Astrocyte (in vitro differentiated cells and primary cell): ENCODE data around the gene EXOSC5. TPM values are rescaled to one million over a fixed set of nuclear protein-coding genes. Genes with fewer than 3 reads are reported as not detected.

Source experiments
- DNase-seq: peaks from one replicate; pipeline ENCODE4 v3.0.0-alpha.2; 2010; ENCODE audit warnings: low read depth
- FAIRE-seq: peaks from 2 replicates; lab custom pipeline; 2011; peaks lifted over from hg19 to GRCh38; lab: Jason Lieb, UNC
- H2AFZ ChIP-seq: 2 replicates; pipeline ENCODE4 v1.6.0; 2012; ENCODE audit warnings: low read depth, low read length, inconsistent platforms
- H3K27ac ChIP-seq: 2 replicates; pipeline ENCODE4 v1.5.1; 2011; ENCODE audit warnings: low read depth, low read length, inconsistent platforms
- H3K27me3 ChIP-seq: 2 replicates; pipeline ENCODE4 v1.6.0; 2011; ENCODE audit warnings: low read length, inconsistent platforms; ENCODE audit not compliant: insufficient read depth
- H3K36me3 ChIP-seq: 2 replicates; pipeline ENCODE4 v1.5.1; 2011; ENCODE audit warnings: low read length, inconsistent platforms; ENCODE audit not compliant: insufficient read depth
- H3K4me1 ChIP-seq: 2 replicates; pipeline ENCODE4 v1.5.1; 2011; ENCODE audit warnings: low read length, inconsistent platforms; ENCODE audit not compliant: insufficient read depth
- H3K4me2 ChIP-seq: 2 replicates; pipeline ENCODE4 v1.6.0; 2012; ENCODE audit warnings: low read length, inconsistent platforms
- H3K4me3 ChIP-seq: 2 replicates; pipeline ENCODE4 v1.5.1; 2011; ENCODE audit warnings: low read depth, mild to moderate bottlenecking, low read length, inconsistent platforms; ENCODE audit not compliant: insufficient read depth
- H3K79me2 ChIP-seq: 2 replicates; pipeline ENCODE4 v1.6.0; 2012; ENCODE audit warnings: mild to moderate bottlenecking, low read length, inconsistent platforms; ENCODE audit not compliant: insufficient read depth
- H3K9ac ChIP-seq: 2 replicates; pipeline ENCODE4 v1.6.0; 2012; ENCODE audit warnings: mild to moderate bottlenecking, low read length, inconsistent platforms
- H3K9me3 ChIP-seq: 2 replicates; pipeline ENCODE4 v1.5.1; 2012; ENCODE audit warnings: low read depth, mild to moderate bottlenecking, low read length, inconsistent platforms; ENCODE audit not compliant: insufficient read depth
- H4K20me1 ChIP-seq: 2 replicates; pipeline ENCODE4 v1.6.0; 2012; ENCODE audit warnings: low read length, inconsistent platforms; ENCODE audit not compliant: insufficient read depth
- H3K27ac Mint-ChIP-seq: one replicate; pipeline ENCODE4 v1.8.0; 2021; ENCODE audit warnings: mild to moderate bottlenecking, mixed read lengths; ENCODE audit not compliant: unreplicated experiment
- H3K27me3 Mint-ChIP-seq: one replicate; pipeline ENCODE4 v1.8.0; 2021; ENCODE audit warnings: low read depth, mixed read lengths; ENCODE audit not compliant: unreplicated experiment
- H3K36me3 Mint-ChIP-seq: one replicate; pipeline ENCODE4 v1.8.0; 2021; ENCODE audit warnings: low read depth, mixed read lengths; ENCODE audit not compliant: unreplicated experiment
- H3K4me1 Mint-ChIP-seq: one replicate; pipeline ENCODE4 v1.8.0; 2021; ENCODE audit warnings: low read depth, mixed read lengths; ENCODE audit not compliant: unreplicated experiment
- H3K4me3 Mint-ChIP-seq: one replicate; pipeline ENCODE4 v1.8.0; 2021; ENCODE audit warnings: mild to moderate bottlenecking, moderate library complexity, mixed read lengths; ENCODE audit not compliant: unreplicated experiment
- H3K9me3 Mint-ChIP-seq: one replicate; pipeline ENCODE4 v1.8.0; 2021; ENCODE audit warnings: mild to moderate bottlenecking, mixed read lengths; ENCODE audit not compliant: unreplicated experiment
- EZH2 ChIP-seq: IDR thresholded peaks from 2 replicates; pipeline ENCODE4 v1.6.1; 2012; ENCODE audit warnings: mild to moderate bottlenecking, low read length, inconsistent platforms; ENCODE audit not compliant: insufficient read depth
- total RNA-seq: library from RNA; stranded (reverse); gene quantifications from 2 replicates; pipeline ENCODE4 v1.2.1, GENCODE V29; 2021
- TF ChIP-seq, protein P1 (sequence below): IDR thresholded peaks from 2 replicates; pipeline ENCODE4 v1.5.1; 2011; ENCODE audit warnings: low read depth, mild to moderate bottlenecking, inconsistent platforms, low read length, moderate library complexity; ENCODE audit not compliant: insufficient read depth

Gene EXOSC5
- total RNA-seq, 1 donor from 2014 or later, result 18.3 TPM

- no peak for DNase-seq
- H3K36me3 ChIP-seq, result peaks cover 4% of the 10 kb centered on the region
- H3K4me2 ChIP-seq, result no peak overlapping the region
- H3K27ac ChIP-seq, result no peak overlapping the region
- H3K9ac ChIP-seq, result no peak overlapping the region
- peaks cover 24% of the 10 kb centered on the region for H3K36me3 Mint-ChIP-seq
- H4K20me1 ChIP-seq, result no peaks in the 10 kb centered on the region
- peaks cover 2% of the 10 kb centered on the region for H3K4me1 Mint-ChIP-seq
- no peaks in the 10 kb centered on the region for H3K9me3 Mint-ChIP-seq
- no peaks in the 10 kb centered on the region for H3K27me3 Mint-ChIP-seq
- H2AFZ ChIP-seq, result no peak overlapping the region
- H3K4me1 ChIP-seq, result peaks cover 2% of the 10 kb centered on the region
- H3K79me2 ChIP-seq, result no peaks in the 10 kb centered on the region
- no peak overlapping the region for H3K4me3 ChIP-seq
- H3K4me3 Mint-ChIP-seq, result no peak overlapping the region
- H3K9me3 ChIP-seq, result no peaks in the 10 kb centered on the region
- H3K27me3 ChIP-seq, result no peaks in the 10 kb centered on the region
- no peak for TF ChIP-seq EZH2
- TF ChIP-seq, protein P1, sequence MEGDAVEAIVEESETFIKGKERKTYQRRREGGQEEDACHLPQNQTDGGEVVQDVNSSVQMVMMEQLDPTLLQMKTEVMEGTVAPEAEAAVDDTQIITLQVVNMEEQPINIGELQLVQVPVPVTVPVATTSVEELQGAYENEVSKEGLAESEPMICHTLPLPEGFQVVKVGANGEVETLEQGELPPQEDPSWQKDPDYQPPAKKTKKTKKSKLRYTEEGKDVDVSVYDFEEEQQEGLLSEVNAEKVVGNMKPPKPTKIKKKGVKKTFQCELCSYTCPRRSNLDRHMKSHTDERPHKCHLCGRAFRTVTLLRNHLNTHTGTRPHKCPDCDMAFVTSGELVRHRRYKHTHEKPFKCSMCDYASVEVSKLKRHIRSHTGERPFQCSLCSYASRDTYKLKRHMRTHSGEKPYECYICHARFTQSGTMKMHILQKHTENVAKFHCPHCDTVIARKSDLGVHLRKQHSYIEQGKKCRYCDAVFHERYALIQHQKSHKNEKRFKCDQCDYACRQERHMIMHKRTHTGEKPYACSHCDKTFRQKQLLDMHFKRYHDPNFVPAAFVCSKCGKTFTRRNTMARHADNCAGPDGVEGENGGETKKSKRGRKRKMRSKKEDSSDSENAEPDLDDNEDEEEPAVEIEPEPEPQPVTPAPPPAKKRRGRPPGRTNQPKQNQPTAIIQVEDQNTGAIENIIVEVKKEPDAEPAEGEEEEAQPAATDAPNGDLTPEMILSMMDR, result no peak
- no peak for FAIRE-seq
- no peak overlapping the region for H3K27ac Mint-ChIP-seq
These were observed 24.8 kb upstream of the EXOSC5 start for GRCh38 chr19:41421973-41422372.

- H3K4me1 ChIP-seq, result no peaks in the 10 kb centered on the region
- H4K20me1 ChIP-seq, result no peaks in the 10 kb centered on the region
- no peak overlapping the region for H3K9ac ChIP-seq
- FAIRE-seq (no peak), DNase-seq (no peak)
- peaks cover 4% of the 10 kb centered on the region for H3K36me3 ChIP-seq
- H3K9me3 Mint-ChIP-seq, result no peaks in the 10 kb centered on the region
- no peaks in the 10 kb centered on the region for H3K4me1 Mint-ChIP-seq
- peaks cover 23% of the 10 kb centered on the region for H3K36me3 Mint-ChIP-seq
- H3K4me2 ChIP-seq, result no peak overlapping the region
- H3K4me3 ChIP-seq, result no peak overlapping the region
- no peak overlapping the region for H3K27ac Mint-ChIP-seq
- H2AFZ ChIP-seq, result no peak overlapping the region
- H3K9me3 ChIP-seq, result no peaks in the 10 kb centered on the region
- H3K27me3 ChIP-seq, result no peaks in the 10 kb centered on the region
- peak overlapping the region; percentile 20 for H3K4me3 Mint-ChIP-seq
- no peaks in the 10 kb centered on the region for H3K27me3 Mint-ChIP-seq
- H3K27ac ChIP-seq, result no peak overlapping the region
- TF ChIP-seq, protein P1, result no peak
- TF ChIP-seq EZH2, result no peak
- no peaks in the 10 kb centered on the region for H3K79me2 ChIP-seq
These were observed 24.2 kb upstream of the EXOSC5 start for GRCh38 chr19:41421314-41421713.

DNA sequence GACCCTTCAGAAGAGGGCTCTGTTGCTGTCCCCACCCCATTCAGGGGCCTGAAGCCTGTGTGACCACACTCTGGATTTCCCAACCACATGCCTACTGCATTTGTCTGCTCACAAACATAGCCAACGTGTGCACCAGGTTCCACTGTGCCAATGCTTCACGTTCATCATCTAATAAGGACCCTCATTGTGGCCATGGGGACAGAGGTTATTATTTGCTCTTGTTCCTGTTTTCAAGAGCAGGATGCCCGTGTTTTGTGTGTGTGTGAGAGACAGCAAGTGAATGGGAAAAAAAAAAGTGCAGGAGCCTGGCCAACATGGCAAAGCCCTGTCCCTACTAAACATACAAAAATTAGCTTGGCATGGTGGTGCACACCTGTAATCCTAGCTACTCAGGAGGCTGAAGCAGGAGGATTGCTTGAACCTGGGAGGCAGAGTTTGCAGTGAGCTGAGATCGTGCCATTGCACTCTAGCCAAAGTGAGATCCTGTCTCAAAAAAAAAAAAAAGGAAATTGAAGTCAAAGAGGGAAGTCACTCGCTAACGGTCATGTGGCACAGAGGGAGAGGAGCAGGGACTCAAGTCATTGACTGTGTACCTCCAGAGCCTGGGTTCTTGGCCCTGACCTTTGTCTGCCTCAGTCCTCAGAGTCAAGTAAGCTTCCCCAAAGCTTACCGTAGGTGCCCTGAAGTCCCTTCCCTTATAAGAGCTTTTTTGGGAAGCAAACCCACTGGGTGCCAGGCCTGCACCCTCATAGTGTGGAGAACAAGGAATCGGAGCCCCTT is 23.1 kb upstream of the EXOSC5 start:
- H3K36me3 Mint-ChIP-seq, result peaks cover 21% of the 10 kb centered on the region
- no peak for FAIRE-seq

More for the DNA sequence above, 23.1 kb upstream of the EXOSC5 start:
- no peaks in the 10 kb centered on the region for H3K79me2 ChIP-seq
- H3K27ac ChIP-seq, result no peak overlapping the region
- no peak overlapping the region for H2AFZ ChIP-seq
- no peaks in the 10 kb centered on the region for H3K4me1 ChIP-seq
- no peaks in the 10 kb centered on the region for H3K4me1 Mint-ChIP-seq
- no peaks in the 10 kb centered on the region for H3K9me3 Mint-ChIP-seq
- no peak for DNase-seq
- H3K36me3 ChIP-seq, result peaks cover 4% of the 10 kb centered on the region
- no peak overlapping the region for H3K4me2 ChIP-seq
- no peaks in the 10 kb centered on the region for H3K27me3 Mint-ChIP-seq
- TF ChIP-seq, protein P1, result no peak
- no peak for TF ChIP-seq EZH2
- no peaks in the 10 kb centered on the region for H3K9me3 ChIP-seq
- no peaks in the 10 kb centered on the region for H4K20me1 ChIP-seq
- H3K27ac Mint-ChIP-seq, result no peak overlapping the region
- H3K4me3 ChIP-seq, result no peak overlapping the region
- H3K27me3 ChIP-seq, result no peaks in the 10 kb centered on the region
- H3K4me3 Mint-ChIP-seq, result no peak overlapping the region
- H3K9ac ChIP-seq, result no peak overlapping the region
